Neural crest cell (in vitro differentiated cells): Measurements from ENCODE around the gene CACNA2D3. TPM values are rescaled to one million over a fixed set of nuclear protein-coding genes. Genes with fewer than 3 reads are reported as not detected.

Experiments
- DNase-seq: peaks from one replicate; pipeline ENCODE4 v3.0.0; 2021; ENCODE audit warnings: low read depth, mixed read lengths, low spot score
- H3K27ac Mint-ChIP-seq: one replicate; pipeline ENCODE4 v1.8.0; 2021; ENCODE audit warnings: mild to moderate bottlenecking, mixed read lengths; ENCODE audit not compliant: unreplicated experiment
- H3K27me3 Mint-ChIP-seq: 2 replicates; pipeline ENCODE4 v1.8.0; 2021; ENCODE audit warnings: low read depth, mild to moderate bottlenecking, mixed read lengths
- H3K36me3 Mint-ChIP-seq: 2 replicates; pipeline ENCODE4 v1.8.0; 2021; ENCODE audit warnings: low read depth, mild to moderate bottlenecking, mixed read lengths
- H3K4me1 Mint-ChIP-seq: 2 replicates; pipeline ENCODE4 v1.8.0; 2021; ENCODE audit warnings: mixed read lengths
- H3K4me3 Mint-ChIP-seq: one replicate; pipeline ENCODE4 v1.8.0; 2021; ENCODE audit warnings: mild to moderate bottlenecking, mixed read lengths
- H3K9me3 Mint-ChIP-seq: 2 replicates; pipeline ENCODE4 v1.8.0; 2021; ENCODE audit warnings: mixed read lengths
- CTCF ChIP-seq: fragments of 200-600 bp; sonication (generic); conservative IDR thresholded peaks from 2 replicates; pipeline ENCODE4 v1.5.0; 2021; ENCODE audit warnings: antibody characterized with exemption, mild to moderate bottlenecking
- long read RNA-seq: library from polyadenylated mRNA; unstranded; transcript quantifications from one replicate; pipeline ENCODE4 v2.0.0, GENCODE V29; 2020
- total RNA-seq: library from RNA; stranded (reverse); gene quantifications from 2 replicates; pipeline ENCODE4 v1.2.1, GENCODE V29; 2021

Gene CACNA2D3
- 0.34 and 0.82 TPM in 2 replicates for total RNA-seq
- long read RNA-seq = 0 reads

- no peak for TF ChIP-seq CTCF
- DNase-seq = peak; percentile 13
- Mint-ChIP-seq H3K4me1 (peaks cover 10% of the 10 kb centered on the region), H3K9me3 (no peaks in the 10 kb centered on the region), H3K4me3 (peak within 1 kb of the TSS; percentile 82), H3K27ac (no peak within 1 kb of the TSS), H3K27me3 (peaks cover 89% of the 10 kb centered on the region), H3K36me3 (no peaks in the 10 kb centered on the region)
These were observed at the start of gene CACNA2D3 for GRCh38 chr3:54122324-54123002. Gene CACNA2D3, plus strand, starts transcription at chr3:54122552.

DNA sequence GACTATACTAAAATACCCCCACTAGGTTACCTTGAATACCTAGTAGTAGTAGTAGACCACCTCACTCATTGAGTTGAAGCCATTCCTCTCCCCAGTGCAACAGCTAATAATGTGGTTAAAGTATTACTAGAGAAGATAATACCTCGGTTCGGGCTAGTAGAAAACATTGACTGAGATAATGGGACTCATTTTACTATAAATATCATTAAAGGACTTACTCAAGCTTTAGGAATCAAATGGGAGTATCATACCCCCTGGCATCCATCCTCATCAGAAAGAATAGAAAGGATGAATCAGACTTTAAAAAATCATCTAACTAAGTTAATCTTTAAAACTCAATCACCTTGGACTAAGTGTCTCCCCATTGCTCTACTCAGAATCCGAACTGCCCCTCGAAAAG, 49.0 kb upstream of the CACNA2D3 start:
- no peak for DNase-seq
- Mint-ChIP-seq H3K27me3 (peaks cover 3% of the 10 kb centered on the region), H3K4me3 (no peak overlapping the region), H3K4me1 (no peaks in the 10 kb centered on the region), H3K27ac (no peak overlapping the region), H3K9me3 (peaks cover 7% of the 10 kb centered on the region), H3K36me3 (peaks cover 2% of the 10 kb centered on the region)
- TF ChIP-seq CTCF = no peak

GRCh38 chr3:54079314-54079713, 43.0 kb upstream of the CACNA2D3 start:
- Mint-ChIP-seq H3K9me3 (peaks cover 4% of the 10 kb centered on the region), H3K27ac (no peak overlapping the region), H3K36me3 (no peaks in the 10 kb centered on the region), H3K4me3 (no peak overlapping the region), H3K4me1 (no peaks in the 10 kb centered on the region), H3K27me3 (peaks cover 31% of the 10 kb centered on the region)
- no peak for DNase-seq
- no peak for TF ChIP-seq CTCF

DNA sequence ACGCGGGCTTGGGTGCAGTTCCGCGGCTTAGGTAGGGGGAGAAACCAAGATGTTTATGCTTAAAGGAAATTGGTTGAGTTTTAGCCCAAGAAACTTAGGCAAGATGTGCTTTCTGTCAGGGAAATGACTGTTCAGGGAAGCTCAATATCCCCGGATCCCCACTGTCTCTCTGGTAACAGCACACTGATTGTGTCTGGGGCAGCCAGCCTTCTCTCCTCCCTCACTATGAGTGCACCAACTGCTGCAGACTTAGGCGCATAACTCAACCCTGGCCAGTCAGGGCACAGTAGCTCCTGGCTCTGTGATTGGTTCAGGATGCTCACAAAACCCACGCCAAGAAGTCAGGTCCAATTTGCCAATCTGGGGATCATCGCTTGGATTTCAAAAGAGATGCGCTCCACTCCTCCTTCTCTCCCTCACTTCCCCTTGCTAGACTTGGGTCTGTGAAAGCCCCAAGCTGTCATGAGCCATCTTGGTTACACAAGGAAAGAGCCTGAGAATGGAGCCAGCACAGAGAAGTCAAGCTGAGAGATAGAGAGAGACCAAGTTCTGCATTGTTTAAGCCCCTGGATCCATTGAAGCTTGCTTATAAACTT, 42.5 kb upstream of the CACNA2D3 start:
- H3K36me3 Mint-ChIP-seq = no peaks in the 10 kb centered on the region
- no peak for DNase-seq
- TF ChIP-seq CTCF = no peak
- no peak overlapping the region for H3K4me3 Mint-ChIP-seq
- H3K4me1 Mint-ChIP-seq = no peaks in the 10 kb centered on the region
- no peaks in the 10 kb centered on the region for H3K9me3 Mint-ChIP-seq
- peaks cover 36% of the 10 kb centered on the region for H3K27me3 Mint-ChIP-seq
- H3K27ac Mint-ChIP-seq = peak overlapping the region; percentile 12

DNA sequence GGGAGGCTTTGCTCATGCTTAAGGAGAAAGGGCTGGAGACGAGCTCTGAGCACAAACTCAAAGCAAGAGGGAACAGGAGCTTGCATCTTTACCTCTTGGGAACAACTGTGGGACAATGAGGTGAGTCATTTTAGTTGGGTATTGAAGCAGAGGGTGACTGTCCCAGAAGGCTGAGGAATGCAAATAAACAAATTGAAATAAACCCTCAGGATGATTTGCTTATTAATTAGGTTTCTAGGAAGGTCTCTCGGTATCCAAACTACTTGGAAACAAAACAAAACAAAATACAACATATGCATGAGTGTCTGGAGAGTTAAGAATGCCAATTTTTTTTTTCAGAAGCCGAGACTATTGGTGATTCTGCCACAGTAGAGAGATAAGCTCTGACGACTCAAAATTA, 38.4 kb upstream of the CACNA2D3 start:
- no peaks in the 10 kb centered on the region for H3K9me3 Mint-ChIP-seq
- no peak overlapping the region for H3K4me3 Mint-ChIP-seq
- no peaks in the 10 kb centered on the region for H3K36me3 Mint-ChIP-seq
- H3K4me1 Mint-ChIP-seq = peaks cover 4% of the 10 kb centered on the region
- H3K27ac Mint-ChIP-seq = no peak overlapping the region
- H3K27me3 Mint-ChIP-seq = peaks cover 64% of the 10 kb centered on the region
- TF ChIP-seq CTCF = no peak
- no peak for DNase-seq
